Limb (tissue), 2 donors: ENCODE results near the gene NDN.
A peak's percentile ranks its signal among the peaks of the same experiment; 100 is the strongest.
"Not testable (repeated sequence)": the region's sequence is repeated elsewhere in the genome, so short reads cannot be mapped to it uniquely, and the experiment has no call there.

Experiments used
- DNase-seq, 2 donors: peaks; one replicate each; pipeline ENCODE4 v3.0.0-alpha.2; 2016; ENCODE audit errors: extremely low spot score in 2 of 2

The NDN gene, protein sequence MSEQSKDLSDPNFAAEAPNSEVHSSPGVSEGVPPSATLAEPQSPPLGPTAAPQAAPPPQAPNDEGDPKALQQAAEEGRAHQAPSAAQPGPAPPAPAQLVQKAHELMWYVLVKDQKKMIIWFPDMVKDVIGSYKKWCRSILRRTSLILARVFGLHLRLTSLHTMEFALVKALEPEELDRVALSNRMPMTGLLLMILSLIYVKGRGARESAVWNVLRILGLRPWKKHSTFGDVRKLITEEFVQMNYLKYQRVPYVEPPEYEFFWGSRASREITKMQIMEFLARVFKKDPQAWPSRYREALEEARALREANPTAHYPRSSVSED

DNA sequence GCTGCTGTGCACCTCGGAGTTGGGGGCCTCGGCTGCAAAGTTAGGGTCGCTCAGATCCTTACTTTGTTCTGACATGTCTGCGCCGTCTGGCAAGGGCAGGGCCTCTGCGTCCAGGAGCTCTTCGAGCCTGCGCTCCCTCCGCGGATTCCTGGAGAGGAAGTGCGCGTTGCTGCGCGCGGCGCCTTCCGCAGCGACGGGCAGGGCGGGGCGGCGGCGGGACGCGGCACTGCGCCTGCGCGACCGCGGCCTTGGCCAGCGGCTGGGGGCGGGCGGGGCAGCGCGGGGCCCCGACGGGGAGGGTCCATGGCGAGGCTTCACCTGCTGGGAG lies at the start of gene NDN:
TSS of gene NDN (minus strand) at position 163 of the 328 bp plus-strand sequence. CDS start at position 75, 88 bp downstream.
- DNase-seq: peak; percentile 55 to 79

DNA sequence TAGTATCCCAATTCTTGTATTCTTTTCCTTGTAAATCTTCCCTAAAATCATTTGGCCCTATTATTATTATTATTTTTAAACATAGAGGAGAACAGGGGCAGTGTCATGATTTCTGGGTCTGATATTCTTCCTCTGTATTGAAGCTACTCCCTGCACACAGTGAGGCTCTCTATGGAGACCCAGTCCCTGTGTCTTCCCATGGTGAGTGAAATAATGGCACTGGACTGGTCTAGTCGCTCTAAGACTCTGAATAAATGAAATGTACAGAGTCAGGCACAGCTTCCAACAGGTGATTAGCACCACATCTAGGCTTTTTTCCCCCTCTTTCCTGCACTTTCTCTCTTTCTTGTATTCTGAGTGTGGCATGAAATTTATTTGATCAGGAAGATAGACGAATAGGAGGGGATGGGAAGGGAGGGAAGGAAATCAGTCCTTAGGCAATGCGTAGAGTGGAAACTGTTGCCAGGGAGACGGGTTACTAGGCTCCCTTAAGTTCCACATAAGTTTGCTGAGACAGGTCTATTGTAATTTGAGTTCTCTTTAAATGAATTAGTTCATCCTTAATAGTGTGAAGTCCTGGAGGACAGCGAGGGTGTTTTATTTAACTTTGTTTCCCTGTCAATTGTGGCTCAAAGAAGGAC lies 49.0 kb upstream of the NDN start:
- DNase-seq: no peak

DNA sequence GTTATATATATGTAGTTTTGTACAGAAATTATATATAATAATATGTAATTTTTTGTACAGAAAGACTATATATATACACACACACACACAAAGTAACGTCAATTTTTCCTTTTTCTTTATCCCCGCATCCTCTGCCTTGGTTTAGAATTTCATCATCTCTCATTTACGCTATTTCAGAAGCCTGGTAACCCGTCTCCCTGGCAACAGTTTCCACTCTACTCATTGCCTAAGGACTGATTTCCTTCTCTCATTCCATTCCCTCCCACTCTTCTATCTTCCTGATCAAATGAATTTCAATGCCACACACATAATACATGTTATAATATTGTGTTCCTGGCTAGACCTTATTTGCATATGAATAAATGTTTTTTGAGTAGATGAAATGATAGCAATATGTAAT lies 47.8 kb upstream of the NDN start:
- DNase-seq: no peak

DNA sequence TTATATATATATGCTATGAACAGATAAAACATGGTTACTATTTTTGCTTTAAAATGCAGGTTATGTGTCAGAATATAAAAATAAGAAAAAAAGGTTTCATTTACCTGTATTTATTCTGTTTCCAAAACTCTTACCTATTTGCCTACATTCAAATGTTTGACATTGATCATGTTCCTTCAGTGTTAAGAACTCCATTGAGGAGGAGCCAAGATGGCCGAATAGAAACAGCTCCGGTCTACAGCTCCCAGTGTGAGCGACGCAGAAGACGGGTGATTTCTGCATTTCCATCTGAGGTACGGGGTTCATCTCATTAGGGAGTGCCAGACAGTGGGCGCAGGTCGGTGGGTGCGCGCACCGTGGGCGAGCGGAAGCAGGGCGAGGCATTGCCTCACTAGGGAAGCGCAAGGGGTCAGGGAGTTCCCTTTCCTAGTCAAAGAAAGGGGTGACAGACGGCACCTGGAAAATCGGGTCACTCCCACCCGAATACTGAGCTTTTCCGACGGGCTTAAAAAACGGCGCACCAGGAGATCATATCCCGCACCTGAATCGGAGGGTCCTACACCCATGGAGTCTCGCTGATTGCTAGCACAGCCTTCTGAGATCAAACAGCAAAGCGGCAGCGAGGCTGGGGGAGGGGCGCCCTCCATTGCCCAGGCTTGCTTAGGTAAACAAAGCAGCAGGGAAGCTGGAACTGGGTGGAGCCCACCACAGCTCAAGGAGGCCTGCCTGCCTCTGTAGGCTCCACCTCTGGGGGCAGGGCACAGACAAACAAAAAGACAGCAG lies 27.0 kb upstream of the NDN start:
- not testable (repeated sequence) for DNase-seq

DNA sequence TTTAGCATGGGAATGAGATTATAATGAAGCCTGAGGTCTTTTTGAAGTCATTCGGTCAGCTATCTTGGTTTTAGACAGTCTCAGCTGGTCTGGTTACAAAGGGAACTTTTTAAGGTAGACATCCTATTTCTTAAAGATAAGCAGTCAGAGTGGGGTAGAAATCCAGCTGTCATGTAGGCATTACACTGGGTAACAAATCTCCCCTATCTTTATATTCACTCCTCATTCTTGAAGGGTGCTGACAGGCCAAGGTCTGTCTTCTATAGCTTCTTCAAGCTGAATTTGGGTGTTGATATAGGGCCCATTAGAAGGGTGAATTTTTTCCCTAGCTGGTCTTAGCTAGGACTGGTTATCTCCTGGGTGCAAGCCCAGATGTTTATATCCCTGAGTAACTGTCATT lies 21.2 kb upstream of the NDN start:
- DNase-seq: no peak

DNA sequence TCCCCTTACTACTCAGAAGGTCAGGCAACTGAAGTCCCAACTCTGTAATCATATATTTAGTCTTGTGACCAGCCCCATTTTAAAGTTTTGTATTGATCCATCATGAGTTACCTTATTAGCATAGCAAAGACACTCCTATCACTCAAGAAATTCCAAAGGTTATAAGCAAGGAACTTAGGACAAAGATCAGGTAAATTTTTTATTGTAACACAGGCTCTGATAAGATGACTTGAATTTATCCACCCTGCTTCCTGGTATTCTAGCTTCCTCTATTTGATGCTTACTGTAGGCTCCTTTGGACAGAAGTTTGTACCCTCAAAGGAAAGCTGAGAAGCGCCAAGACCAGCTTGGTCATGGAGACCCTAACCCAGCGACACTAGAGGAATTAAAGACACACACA lies 8.2 kb upstream of the NDN start:
- no peak for DNase-seq

DNA sequence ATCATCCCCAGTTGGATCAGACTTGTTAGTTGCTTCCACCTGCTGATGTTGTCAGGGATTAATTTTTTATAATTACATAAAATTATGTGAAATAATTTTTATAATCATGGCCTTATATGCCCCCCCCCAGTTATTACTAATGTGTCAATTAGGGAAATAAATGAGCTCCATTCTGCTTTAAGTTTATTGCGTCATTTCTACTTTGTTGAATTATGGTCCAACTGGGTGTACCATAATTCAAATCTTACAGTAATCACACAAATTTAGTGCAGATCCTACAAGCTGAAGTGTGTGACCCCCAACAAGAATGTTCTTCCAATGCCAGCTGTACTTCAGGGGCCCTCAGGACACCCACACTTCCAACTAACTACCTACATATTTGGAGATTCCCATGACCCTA lies 7.5 kb upstream of the NDN start:
- DNase-seq: no peak

DNA sequence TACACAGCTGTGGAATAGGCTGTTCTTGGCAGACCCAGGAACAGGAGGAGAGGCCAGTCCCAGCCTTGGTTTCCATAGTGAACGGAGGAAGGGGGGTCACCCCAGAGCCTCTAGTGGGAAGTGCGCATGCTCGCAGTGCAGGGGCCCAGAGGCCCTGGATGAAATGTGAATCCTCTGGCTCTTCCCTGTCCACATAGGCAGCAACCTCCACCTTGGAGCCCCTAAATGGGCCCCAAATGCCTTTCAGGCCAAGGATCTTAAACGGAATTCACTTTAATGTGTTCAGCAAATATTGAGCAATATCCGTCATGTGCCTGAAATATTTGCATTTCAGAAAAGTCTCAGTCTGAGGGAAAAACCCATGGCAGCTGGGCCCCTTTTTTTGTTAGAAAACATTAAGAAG lies 3.3 kb upstream of the NDN start:
- peak; percentile 87 to 90 for DNase-seq

DNA sequence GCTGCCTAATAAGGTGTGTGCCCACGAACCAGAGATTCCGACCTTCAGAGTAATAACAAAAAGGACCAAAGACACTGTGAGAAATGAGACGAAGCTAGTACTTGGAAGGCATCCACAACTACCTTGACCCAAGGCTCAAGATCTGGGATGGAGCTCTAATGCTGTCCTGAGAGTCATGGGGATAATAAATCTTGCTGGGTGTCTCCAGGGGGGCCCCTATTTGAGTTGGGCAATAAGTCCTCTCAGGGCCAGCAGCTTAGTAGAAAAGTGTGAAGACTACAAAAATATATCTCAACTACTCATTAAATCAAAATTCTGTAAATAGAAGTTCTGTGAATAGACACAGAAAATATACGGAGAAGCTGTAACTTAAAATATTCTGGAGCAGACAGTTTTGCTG lies 2.9 kb upstream of the NDN start:
- DNase-seq: no peak

DNA sequence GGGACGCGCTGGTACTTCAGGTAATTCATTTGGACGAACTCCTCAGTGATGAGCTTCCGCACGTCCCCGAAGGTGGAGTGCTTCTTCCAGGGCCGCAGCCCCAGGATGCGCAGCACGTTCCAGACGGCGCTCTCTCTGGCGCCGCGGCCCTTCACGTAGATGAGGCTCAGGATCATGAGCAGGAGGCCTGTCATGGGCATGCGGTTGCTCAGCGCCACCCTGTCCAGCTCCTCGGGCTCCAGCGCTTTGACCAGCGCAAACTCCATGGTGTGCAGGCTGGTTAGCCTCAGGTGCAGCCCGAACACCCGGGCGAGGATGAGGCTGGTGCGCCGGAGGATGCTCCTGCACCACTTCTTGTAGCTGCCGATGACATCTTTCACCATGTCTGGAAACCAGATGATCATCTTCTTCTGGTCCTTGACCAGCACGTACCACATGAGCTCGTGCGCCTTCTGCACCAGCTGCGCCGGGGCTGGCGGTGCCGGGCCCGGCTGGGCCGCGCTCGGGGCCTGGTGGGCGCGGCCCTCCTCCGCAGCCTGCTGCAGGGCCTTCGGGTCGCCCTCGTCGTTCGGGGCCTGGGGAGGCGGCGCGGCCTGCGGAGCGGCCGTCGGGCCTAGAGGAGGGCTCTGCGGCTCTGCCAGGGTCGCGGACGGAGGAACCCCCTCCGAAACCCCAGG lies 501 bp downstream of the NDN start:
- DNase-seq: no peak

DNA sequence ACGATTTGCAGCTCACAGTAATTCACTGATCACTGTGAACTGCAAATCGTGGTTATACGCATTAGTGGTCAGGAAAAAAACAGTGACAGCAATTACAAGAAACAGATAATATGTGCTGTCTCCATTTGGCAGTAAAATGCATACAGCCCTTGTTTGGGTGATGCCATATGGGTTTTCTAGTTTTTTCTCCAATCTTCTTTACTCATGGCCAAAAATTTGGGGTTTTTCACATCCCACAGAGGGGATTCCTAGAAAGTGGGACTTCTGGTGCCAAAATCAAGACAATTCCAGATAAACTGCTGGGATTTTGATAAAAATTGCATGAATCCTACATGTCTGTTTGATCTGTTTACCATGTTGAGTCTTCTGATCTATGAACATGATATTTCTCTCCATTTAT lies 15.6 kb downstream of the NDN start:
- no peak for DNase-seq

DNA sequence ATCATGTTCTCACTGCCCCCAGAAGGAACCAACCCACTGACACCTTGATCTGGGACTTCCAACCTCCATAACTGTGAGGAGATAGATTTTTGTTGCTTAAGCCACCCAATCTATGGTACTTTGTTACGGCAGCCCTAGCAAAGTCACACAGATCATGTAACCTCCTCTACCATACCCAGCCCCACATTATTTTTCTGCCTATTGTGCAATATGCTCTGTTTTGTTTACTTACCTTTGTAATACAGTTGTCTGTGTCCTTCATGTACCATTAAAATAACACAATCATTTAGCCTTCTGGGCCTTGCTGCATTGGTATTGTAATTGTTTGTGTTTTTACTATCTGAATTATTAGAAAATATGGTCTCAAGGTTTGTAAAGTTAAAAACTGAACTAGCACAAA lies 16.1 kb downstream of the NDN start:
- DNase-seq: no peak

DNA sequence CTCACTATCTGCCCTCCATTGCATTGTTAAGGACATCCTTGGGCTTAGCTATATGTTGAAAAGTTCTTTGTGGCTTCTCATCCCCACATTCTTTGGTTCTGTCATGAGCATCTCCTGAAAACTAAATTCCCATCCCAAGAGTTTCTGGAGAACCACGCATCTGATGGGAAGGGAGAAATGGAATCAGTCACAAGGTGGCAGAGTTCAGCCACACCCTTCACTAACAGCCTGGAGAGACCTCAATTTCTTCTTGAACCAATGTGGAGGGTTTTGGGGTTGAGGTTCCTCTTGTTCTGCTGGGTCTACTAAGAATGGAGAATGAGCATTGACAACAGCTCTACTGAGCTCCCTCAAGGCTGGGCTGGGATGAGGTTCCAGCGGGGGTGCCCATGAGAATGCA lies 23.9 kb downstream of the NDN start:
- DNase-seq: no peak

DNA sequence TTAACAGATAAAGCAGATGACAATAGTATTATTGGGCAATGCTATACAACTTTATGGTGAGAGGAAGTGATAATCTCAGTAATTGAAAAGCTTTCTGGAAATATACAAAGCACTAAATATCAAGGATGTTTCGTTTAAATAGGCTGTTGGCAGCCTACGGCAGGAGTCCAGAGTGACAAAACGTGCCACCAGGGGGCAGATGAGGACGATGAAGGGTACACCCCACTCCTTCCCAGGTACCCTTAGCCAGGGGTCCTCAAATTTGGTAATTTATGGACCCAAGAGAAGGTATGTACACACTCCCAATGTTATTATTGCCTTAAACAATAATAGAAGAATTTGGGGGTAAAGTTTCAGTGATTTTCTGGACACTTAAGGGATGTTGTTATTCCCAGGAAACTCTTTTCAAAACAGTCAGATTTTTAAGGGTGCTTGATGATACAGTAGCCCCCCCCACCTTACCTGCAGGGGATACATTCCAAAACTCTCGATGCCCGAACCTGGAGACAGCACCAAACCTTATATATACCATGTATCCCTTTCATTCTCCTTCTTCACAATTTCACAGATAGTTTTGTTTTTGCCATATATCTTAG lies 38.1 kb downstream of the NDN start:
- peak; percentile 40 to 66 for DNase-seq

DNA sequence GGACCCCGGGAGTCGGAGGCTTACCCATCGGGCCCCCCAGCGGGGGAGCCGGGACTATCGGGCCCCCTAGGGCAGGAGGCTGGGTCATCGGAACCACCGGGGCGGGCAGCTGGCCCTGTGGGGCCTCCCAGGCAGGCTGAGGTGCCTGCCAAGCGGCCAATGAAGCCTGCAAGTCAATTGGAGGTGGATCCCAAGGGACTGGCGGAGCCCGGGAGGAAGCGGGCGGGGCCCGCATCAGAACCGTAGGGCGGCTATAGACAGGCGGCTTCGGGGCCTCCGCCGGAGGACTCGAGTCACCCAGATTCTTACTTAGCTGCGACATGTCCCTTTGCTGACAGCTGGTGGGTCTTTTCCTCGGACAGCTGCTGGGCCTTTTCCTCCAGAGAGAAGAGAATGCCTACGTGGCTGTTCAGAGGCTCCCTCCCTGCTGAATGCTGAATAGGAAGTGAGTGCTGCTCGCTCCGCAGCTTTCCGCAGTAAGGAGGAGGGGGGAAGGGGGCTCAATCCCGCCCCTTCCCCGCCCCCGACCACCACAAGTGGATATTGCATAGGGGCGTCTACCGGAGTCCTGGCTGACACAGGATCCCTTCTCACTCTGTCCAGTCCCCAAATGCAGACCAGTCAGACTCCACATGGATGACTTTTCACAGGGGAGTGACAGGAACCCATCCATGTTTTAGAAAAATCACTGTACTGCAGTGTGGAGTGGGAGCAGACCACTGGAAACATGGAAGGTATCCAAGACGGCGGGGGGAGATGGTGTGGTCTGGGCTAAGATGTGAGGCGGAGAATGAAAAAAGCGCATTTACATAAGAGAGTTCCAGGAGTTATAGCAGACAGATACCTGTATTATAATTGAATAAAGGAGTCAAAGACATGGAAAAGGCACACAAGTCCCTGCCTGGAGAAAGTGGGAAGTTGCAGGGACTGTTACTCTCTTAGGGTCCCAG lies 39.4 kb downstream of the NDN start, which contains the start of gene MAGEL2:
TSS of gene MAGEL2 (minus strand) at position 447 of the 950 bp plus-strand sequence. CDS start at position 322, 125 bp downstream.
- DNase-seq: peak; percentile 67 to 85

DNA sequence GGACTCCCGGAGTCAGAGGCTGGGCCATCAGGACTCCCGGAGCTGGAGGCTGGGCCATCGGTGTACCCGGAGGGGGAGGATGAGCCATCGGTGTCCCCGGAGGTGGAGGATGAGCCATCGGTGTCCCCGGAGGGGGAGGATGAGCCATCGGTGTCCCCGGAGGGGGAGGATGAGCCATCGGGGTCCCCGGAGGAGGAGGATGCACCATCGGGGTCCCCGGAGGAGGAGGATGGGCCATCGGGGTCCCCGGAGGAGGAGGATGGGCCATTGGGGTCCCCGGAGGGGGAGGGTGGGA lies 40.2 kb downstream of the NDN start:
- no peak for DNase-seq

DNA sequence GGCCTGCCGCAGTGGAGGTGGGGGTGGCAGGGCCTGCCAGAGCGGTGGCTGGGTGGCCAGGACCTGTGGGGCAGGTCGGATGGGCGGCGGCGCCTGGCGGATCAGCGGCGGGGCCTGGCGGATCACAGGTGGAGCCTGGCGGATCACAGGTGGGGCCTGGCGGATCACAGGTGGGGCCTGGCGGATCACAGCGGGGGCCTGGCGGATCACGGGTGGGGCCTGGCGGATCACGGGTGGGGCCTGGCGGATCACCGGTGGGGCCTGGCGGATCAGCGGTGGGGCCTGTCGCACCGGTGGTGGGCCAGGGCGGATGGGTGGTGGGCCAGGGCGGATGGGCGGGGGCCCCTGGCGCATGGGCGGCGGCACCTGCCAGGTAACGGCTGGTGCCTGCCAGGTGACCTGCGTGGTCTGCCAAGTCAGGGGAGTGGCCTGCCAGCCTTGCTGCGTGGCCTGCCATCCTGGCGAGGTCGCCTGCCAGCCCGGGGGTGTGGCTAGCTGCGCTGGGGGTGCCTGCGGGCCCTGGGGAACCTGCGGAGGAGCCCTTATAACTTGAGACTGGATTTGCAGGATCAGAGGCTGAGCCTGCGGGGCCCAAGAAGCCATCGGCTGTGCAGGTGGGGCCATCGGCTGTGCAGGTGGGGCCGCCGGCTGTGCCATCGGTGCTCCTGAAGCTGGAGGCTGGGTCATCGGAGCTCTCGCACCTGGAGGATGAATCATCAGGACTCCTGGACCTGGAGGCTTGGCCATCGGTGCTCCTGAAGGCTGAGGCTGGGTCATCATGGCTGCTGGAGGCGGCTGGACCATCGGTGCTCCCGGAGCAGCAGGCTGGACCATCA lies 40.7 kb downstream of the NDN start:
- DNase-seq: peak in 1 of 2 donors; percentile 34

DNA sequence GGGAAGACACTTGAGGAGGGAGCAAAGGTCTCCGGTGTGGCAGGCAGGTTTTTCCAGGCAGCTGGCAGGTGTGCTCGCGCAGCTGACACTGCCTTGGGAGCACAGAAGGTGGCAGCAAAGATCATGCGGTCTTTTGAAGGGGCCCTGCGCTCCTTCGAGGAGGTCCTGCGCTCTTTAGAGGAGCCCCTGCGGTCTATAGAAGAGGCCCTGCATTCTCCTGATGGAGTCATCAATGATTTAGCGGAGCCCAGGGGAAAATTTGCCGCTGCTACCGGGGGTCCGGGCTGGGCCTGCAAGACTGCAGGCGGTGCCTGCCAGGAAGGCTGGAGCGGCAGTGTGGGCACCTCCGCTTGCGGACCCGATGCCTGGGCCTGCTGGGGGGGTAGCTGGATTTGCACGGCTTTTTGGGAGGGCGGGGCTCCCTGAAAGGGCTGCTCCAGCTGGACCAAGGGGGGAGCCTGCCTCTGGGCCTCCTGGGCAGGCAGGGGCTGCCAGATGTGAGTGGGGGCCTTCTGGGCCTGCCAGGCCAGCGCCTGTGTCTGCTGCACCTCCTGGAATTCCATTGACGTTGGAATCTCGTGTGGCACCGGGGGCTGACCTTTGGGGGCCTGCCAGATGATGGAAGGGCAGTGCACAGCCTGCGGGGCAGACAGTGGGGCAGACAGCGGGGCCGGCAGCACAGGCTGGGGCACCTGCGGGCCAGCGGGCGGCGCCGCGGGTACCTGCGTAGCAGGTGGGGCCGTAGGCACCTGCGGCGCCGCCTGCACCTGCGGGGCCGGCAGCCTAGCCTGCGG lies 41.5 kb downstream of the NDN start:
- DNase-seq: peak in 1 of 2 donors; percentile 41

DNA sequence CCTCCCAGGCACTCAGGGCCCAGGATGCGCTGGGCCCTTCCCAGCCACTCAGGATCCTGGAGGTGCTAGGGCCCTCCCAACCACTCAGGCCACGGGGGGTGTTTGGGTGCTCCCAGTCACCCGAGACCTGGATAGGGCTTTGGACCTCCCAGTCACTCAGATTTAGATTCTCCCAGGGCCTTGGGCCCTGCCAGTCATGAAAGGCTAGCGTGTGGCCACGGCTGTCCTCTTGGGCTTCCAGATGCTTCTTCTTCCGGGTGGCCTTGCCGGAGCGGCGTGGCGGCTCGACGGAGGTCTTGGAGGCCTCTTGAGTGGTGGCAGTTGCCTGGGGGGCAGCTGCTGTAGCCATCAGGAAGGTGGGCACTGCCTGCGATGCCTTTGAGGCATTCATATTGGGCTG lies 42.3 kb downstream of the NDN start:
- DNase-seq: no peak
